GM12875 (cell line): ENCODE data around the gene SGK1.
"Not testable (repeated sequence)": the region's sequence is repeated elsewhere in the genome, so short reads cannot be mapped to it uniquely, and the experiment has no call there.

Experiments used
- H3K4me3 ChIP-seq: one replicate; pipeline ENCODE4 v1.5.1; 2011; ENCODE audit warnings: low read depth, low read length, control low read depth
- TF ChIP-seq, protein P1 (sequence below): IDR thresholded peaks from 2 replicates; pipeline ENCODE4 v1.5.1; 2011; ENCODE audit warnings: low read depth, mild to moderate bottlenecking, control low read depth, inconsistent platforms, low read length, moderate library complexity, borderline replicate concordance; ENCODE audit not compliant: insufficient read depth

The SGK1 gene

DNA sequence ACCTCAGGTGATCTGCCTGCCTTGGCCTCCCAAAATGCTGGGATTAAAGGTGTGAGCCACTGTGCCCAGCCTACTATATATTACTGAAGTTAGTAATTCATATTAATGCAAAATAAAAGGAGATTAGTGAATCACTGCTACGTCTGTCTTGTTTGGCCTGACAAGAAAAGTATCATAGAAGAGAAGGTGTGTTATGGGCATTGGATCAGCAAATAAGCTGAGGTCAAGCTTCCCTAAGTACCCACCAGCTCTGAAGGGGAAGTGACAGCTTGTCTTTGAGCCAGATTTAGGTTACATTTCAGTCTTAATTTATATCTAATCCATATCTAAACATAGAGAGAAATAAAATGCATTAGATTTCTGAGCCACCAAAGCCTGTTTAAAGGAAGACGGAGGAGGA, 7.1 kb downstream of the SGK1 start:
- TF ChIP-seq, protein P1, sequence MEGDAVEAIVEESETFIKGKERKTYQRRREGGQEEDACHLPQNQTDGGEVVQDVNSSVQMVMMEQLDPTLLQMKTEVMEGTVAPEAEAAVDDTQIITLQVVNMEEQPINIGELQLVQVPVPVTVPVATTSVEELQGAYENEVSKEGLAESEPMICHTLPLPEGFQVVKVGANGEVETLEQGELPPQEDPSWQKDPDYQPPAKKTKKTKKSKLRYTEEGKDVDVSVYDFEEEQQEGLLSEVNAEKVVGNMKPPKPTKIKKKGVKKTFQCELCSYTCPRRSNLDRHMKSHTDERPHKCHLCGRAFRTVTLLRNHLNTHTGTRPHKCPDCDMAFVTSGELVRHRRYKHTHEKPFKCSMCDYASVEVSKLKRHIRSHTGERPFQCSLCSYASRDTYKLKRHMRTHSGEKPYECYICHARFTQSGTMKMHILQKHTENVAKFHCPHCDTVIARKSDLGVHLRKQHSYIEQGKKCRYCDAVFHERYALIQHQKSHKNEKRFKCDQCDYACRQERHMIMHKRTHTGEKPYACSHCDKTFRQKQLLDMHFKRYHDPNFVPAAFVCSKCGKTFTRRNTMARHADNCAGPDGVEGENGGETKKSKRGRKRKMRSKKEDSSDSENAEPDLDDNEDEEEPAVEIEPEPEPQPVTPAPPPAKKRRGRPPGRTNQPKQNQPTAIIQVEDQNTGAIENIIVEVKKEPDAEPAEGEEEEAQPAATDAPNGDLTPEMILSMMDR = no peak
- no peak overlapping the region for H3K4me3 ChIP-seq

DNA sequence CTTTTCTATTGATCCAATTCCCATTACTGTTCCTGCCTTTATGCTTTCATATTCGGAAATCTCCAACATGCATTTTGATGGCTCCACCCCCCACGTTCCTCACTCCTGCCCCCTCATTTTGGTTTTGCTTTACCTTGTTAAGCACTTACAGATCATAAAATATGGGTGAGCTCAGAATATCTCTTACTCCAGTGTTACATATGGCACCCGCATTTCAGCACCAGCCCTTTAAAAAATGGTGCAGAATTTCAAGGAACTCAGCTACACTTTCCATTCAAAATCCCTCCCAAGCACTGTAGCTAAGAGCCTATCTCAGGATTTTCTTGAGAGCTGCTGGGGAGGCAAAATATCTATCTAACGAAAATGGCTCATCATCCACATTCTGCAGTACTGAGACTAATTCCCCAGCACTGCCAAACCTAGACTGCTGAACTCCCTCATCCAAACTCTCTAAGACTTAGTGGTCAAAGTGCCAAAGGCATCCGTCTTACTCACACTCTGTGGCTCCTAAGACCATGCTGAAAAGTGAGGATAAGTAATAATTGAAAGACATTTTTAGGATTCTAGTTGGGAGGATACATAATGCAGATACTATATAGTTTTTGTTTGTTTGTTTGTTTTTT, 7.8 kb downstream of the SGK1 start:
- TF ChIP-seq, protein P1 = no peak
- H3K4me3 ChIP-seq = no peak overlapping the region

DNA sequence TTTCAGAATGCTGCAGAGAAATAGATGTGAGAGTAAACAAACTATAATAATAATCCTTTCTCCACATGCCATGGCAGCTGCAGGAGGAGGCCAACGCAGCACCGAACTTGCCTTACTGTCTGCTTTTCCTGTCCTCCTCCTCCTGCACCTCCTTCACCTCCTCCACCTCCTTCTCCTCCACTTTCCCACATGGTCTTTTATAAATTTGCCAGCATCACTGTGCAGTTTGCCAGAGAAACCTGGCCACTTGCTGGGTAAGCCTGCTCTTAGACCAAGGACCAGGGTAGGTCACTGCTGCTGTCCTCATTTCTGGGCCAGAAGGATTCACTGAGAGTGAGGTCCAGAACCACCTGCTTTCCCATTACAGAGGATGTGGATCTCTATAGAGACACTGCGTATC, 8.7 kb downstream of the SGK1 start:
- TF ChIP-seq, protein P1 = no peak
- no peak overlapping the region for H3K4me3 ChIP-seq

DNA sequence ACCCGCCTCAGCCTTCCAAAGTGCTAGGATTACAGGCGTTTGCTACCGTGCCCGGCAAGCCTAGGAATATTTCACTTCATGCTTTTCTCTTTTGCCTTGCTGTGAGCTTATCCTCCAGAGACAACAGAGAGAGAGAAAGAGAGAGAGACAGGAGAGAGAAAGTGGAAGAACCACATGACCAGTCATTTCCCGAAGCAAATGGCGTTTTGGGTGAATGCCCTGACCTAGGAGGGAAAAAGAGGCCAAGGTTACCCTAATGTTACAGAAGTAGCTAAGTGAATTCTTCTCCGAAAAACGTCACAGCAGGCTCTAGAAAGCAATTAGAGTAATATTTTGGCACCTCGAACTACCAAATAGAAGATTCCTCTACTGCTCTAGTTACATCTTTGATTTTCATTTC, 9.1 kb downstream of the SGK1 start:
- no peak overlapping the region for H3K4me3 ChIP-seq

DNA sequence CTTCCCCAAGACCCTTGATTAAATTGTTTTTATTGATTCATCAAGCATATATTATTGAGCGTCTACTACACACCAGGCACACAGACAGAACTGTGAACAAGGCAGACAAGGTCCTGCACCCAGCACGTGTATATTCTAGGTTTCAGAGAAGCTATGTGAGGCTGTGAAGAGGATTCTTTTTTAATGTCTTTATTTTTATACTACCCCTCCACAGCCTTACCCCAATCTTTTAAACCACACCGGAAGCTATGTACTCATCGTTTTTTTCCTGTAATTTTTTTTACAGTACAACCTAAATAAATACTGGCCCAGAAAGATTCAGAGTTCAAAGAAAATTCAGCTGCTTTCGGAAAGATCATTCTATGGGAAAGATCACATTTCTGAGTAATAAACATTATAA, 10.0 kb downstream of the SGK1 start:
- TF ChIP-seq, protein P1 = no peak
- H3K4me3 ChIP-seq = no peak overlapping the region

More for the DNA sequence above, 9.1 kb downstream of the SGK1 start:
- TF ChIP-seq, protein P1 = no peak

DNA sequence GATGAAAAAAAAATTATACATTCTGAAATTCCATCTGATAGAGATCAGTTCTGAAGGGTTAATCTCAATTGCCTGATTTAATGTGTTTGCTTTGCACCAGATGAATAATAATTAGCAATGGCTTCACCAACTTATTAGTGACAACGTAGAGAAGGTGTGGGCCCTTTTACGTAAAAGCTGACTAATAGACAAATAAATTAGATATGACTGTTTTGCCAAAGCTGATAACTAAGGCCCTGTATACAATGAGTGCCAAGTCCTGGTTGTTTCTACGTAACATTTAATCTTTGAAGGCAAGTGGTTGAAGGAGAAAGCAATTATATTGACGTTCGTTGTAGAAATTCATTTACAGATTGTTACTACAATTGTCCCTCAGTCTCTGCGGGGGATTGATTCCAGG, 10.8 kb downstream of the SGK1 start:
- no peak overlapping the region for H3K4me3 ChIP-seq
- TF ChIP-seq, protein P1 = no peak

DNA sequence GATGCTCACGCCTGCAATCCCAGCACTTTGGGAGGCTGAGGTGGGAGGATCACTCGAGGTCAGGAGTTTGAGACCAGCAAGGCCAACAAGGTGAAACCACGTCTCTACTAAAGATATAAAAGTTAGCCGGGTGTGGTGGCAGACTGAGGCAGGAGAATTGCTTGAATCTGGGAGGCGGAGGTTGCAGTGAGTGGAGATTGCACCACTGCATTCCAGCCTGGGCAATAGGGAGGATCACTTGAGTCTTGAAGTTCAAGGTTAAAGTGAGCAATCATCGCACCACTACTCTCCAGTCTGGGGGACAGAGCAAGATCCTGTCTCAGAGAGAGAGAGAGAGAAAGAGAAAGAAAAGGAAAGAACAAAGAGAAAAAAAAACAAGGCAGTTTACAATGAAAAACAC, 13.5 kb downstream of the SGK1 start:
- H3K4me3 ChIP-seq = not testable (repeated sequence)

DNA sequence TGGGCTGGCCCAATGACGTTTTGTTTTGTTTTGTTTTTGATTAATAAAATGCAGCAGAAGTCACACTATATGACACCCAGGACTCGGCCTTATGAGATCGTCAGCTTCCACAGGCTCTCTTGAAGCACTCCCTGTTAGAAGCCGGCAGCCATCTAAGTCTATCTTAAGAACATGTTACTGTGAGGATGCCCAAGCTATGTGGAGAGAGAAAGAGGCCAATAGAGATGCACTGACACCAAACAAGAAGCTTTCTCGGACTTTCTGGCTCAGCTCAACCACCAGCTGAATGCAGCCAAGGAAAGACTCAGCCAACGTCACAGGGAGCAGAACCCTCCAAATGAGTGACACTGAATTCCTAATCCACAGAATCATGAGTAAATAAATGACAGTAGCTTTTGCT, 14.0 kb downstream of the SGK1 start:
- H3K4me3 ChIP-seq = no peak overlapping the region
- TF ChIP-seq, protein P1 = no peak
